Gastrocnemius medialis (tissue), 4 donors: ENCODE measurements around the gene ADORA3.

Source experiments
- CTCF ChIP-seq, 5 experiments: fragments of 450-650 bp in 3 of 5; fragments of 200-600 bp in 2 of 5; sonication (generic) in 2 of 5; IDR thresholded peaks in 4 of 5; conservative IDR thresholded peaks in 1 of 5; 1 replicate in 4 of 5; 2 replicates in 1 of 5; pipeline ENCODE4 v1.5.1; 2016 to 2019; ENCODE audit warnings: antibody characterized with exemption in 5 of 5, mild to moderate bottlenecking in 3 of 5, moderate library complexity in 3 of 5
- POLR2A ChIP-seq, 2 donors: fragments of 450-650 bp; IDR thresholded peaks; one replicate each; pipeline ENCODE4 v1.6.1; 2017; ENCODE audit warnings: antibody characterized with exemption in 2 of 2, mild to moderate bottlenecking in 2 of 2, moderate library complexity in 2 of 2

GRCh38 chr1:111488669-111489068 is 14.8 kb downstream of the ADORA3 start:
- no peak for TF ChIP-seq CTCF (IDR thresholded peaks at IDR 0.05 in 4 of 5, conservative IDR thresholded peaks at IDR 0.05 in 1 of 5)
- TF ChIP-seq POLR2A (IDR thresholded peaks at IDR 0.05), result no peak
